ENCODE data around the gene CTDSPL.
"Not testable (repeated sequence)": the region's sequence is repeated elsewhere in the genome, so short reads cannot be mapped to it uniquely, and the experiment has no call there.

CTDSPL gene

DNA sequence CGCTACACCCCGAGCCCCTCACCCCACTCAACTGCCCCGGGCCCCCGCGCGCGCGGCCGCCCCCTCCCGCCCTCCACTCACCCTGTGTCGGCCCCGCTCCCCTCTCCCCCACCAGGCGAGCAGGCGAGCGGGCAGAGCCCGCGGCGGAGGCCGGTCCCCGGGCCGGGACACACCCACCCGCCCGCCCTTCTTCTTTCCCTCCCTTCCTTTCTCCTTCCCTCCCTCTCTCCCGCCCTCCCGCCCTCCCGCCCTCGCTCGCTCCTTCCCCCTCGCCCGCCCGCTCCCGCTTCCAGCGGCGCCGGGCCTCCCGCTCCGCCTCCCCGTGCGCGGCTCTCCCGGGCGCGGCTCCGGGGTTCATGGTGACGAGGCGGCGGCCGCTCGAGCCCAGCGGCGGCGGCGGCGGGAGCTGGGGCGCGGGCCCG lies at the start of gene CTDSPL:
CTDSPL (plus strand) TSS at position 261 of the 422 bp plus-strand sequence. CDS start 320 bp downstream, outside the sequence.
- DNase-seq (ENCODE audit: extremely low read depth, insufficient read length) = no peak
- no peak for TF ChIP-seq CTCF (IDR thresholded peaks at IDR 0.05; ENCODE audit: insufficient read depth, low read length, poor library complexity, severe bottlenecking)
- H3K27me3 ChIP-seq (replicated peaks; ENCODE audit: control insufficient read depth, insufficient read depth, low read length) = peaks cover 2% of the 10 kb centered on the region
- no peak within 1 kb of the TSS for H3K4me3 ChIP-seq (replicated peaks; ENCODE audit: low read depth, low read length)
- no peaks in the 10 kb centered on the region for H3K36me3 ChIP-seq (ENCODE audit: control insufficient read depth, insufficient read depth, low read length)

- no peak for TF ChIP-seq CTCF (IDR thresholded peaks at IDR 0.05; ENCODE audit: insufficient read depth, low read length, poor library complexity, severe bottlenecking)
- DNase-seq (ENCODE audit: extremely low read depth, insufficient read length) = no peak
- Histone ChIP-seq H3K36me3 (ENCODE audit: control insufficient read depth, insufficient read depth, low read length) (no peaks in the 10 kb centered on the region), H3K4me3 (replicated peaks; ENCODE audit: low read depth, low read length) (no peak overlapping the region), H3K27me3 (replicated peaks; ENCODE audit: control insufficient read depth, insufficient read depth, low read length) (no peaks in the 10 kb centered on the region; the same call in 1 of the 2 replicates)
These were observed 49.2 kb upstream of the CTDSPL start for GRCh38 chr3:37812499-37812896.

DNA sequence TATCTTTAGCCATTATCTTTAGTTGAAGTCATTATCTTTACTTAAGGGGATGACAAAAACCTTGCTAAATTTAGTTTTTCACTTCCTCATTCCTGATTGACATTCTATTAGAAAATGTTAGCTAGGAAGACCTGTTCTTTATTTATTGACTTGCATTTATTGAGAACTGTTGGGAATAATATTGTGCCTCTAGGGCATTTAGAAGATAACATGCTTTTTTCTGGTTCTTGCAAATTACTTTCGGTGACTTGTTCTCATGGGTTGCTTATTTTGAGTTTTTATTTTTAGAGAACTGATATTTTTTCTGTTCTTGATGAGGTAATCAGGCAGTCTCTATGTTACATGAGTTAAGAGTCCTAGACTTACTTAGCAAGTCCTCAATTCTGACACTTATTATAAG lies 48.3 kb upstream of the CTDSPL start:
- no peak for TF ChIP-seq CTCF (IDR thresholded peaks at IDR 0.05; ENCODE audit: insufficient read depth, low read length, poor library complexity, severe bottlenecking)
- peak; percentile 55 for DNase-seq (ENCODE audit: extremely low read depth, insufficient read length)
- H3K27me3 ChIP-seq (replicated peaks; ENCODE audit: control insufficient read depth, insufficient read depth, low read length) = no peaks in the 10 kb centered on the region
- no peaks in the 10 kb centered on the region for H3K36me3 ChIP-seq (ENCODE audit: control insufficient read depth, insufficient read depth, low read length)
- H3K4me3 ChIP-seq (replicated peaks; ENCODE audit: low read depth, low read length) = no peak overlapping the region

DNA sequence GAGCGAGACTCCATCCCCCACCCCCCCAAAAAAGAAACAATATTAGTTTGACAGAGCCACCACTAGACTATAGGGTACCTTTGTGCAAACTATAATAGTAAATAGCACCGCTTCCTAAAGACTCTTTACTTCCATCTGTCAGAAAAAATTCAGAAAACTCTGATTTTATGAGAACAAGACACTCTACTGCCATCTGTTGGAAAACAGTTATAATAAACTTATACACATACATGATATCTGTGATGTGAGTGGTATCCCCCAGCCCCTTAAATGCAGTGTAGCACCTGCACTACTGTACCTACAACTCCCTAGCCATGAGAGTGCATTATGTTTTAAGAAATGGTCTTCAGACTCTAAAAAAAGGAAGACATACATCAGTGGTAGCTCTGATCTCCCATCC lies 47.1 kb upstream of the CTDSPL start:
- H3K27me3 ChIP-seq (replicated peaks; ENCODE audit: control insufficient read depth, insufficient read depth, low read length) = no peaks in the 10 kb centered on the region
- DNase-seq (ENCODE audit: extremely low read depth, insufficient read length) = no peak
- TF ChIP-seq CTCF (IDR thresholded peaks at IDR 0.05; ENCODE audit: insufficient read depth, low read length, poor library complexity, severe bottlenecking) = peak; percentile 20
- H3K4me3 ChIP-seq (replicated peaks; ENCODE audit: low read depth, low read length) = no peak overlapping the region
- H3K36me3 ChIP-seq (ENCODE audit: control insufficient read depth, insufficient read depth, low read length) = no peaks in the 10 kb centered on the region

GRCh38 chr3:37815156-37815555 lies 46.5 kb upstream of the CTDSPL start:
- H3K4me3 ChIP-seq (replicated peaks; ENCODE audit: low read depth, low read length); H3K27me3 ChIP-seq (replicated peaks; ENCODE audit: control insufficient read depth, insufficient read depth, low read length); H3K36me3 ChIP-seq (ENCODE audit: control insufficient read depth, insufficient read depth, low read length); DNase-seq (ENCODE audit: extremely low read depth, insufficient read length): not testable (repeated sequence)

- Histone ChIP-seq H3K36me3 (ENCODE audit: control insufficient read depth, insufficient read depth, low read length) (no peaks in the 10 kb centered on the region), H3K4me3 (replicated peaks; ENCODE audit: low read depth, low read length) (no peak overlapping the region), H3K27me3 (replicated peaks; ENCODE audit: control insufficient read depth, insufficient read depth, low read length) (no peaks in the 10 kb centered on the region)
- DNase-seq (ENCODE audit: extremely low read depth, insufficient read length) = no peak
- no peak for TF ChIP-seq CTCF (IDR thresholded peaks at IDR 0.05; ENCODE audit: insufficient read depth, low read length, poor library complexity, severe bottlenecking)
These were observed 45.4 kb upstream of the CTDSPL start for GRCh38 chr3:37816271-37816670.

Measured in GM06990 (cell line).